ENCODE measurements around the gene TNPO3.

GRCh38 chr7:128955981-128956380 lies 98.9 kb downstream of the TNPO3 start:
- no peak for TF ChIP-seq ZNF274 (IDR thresholded peaks at IDR 0.05; ENCODE audit: insufficient read depth, insufficient read length)
- no peak for TF ChIP-seq CTCF (IDR thresholded peaks at IDR 0.05 in 2 of 3, conservative IDR thresholded peaks at IDR 0.05 in 1 of 3; ENCODE audit: control insufficient read depth in 2 of 3, extremely low read depth in 1 of 3, insufficient read depth in 1 of 3, low read depth in 3 of 3, low read length in 3 of 3)
- no peak for TF ChIP-seq SIX5 (IDR thresholded peaks at IDR 0.05; ENCODE audit: low read depth, low read length, severe bottlenecking)
- no peak for TF ChIP-seq KDM1A (IDR thresholded peaks at IDR 0.05; ENCODE audit: borderline replicate concordance)
- TF ChIP-seq CHD2 (IDR thresholded peaks at IDR 0.05; ENCODE audit: borderline replicate concordance, low read depth, low read length): no peak
- TF ChIP-seq NFYB (IDR thresholded peaks at IDR 0.05; ENCODE audit: insufficient read depth, low read depth, low read length): no peak
- no peak for TF ChIP-seq MEF2B (IDR thresholded peaks at IDR 0.05; ENCODE audit: partially characterized antibody, poor library complexity, severe bottlenecking)
- TF ChIP-seq SREBF1 (IDR thresholded peaks at IDR 0.05; ENCODE audit: low read length): no peak
- no peak for TF ChIP-seq POLR2AphosphoS5 (IDR thresholded peaks at IDR 0.05; ENCODE audit: low read length)
- TF ChIP-seq RELA (IDR thresholded peaks at IDR 0.05; ENCODE audit: borderline replicate concordance, partially characterized antibody): no peak
- TF ChIP-seq RAD21 (IDR thresholded peaks at IDR 0.05; ENCODE audit: insufficient read depth, low read depth, low read length): no peak
